Stimulated activated CD8-positive, alpha-beta memory T cell treated with anti-CD3 and anti-CD28 coated beads, Interleukin-7, amount 100 ng/mL, for 4 hours (primary cell): Measurements from ENCODE around the gene MRPS18A.
A peak's percentile ranks its signal among the peaks of the same experiment; 100 is the strongest.
"Not testable (repeated sequence)": the region's sequence is repeated elsewhere in the genome, so short reads cannot be mapped to it uniquely, and the experiment has no call there.

Experiments used
- DNase-seq, 2 donors: peaks; one replicate each; pipeline ENCODE4 v3.0.0-alpha.2; 2020; ENCODE audit warnings: low read depth in 2 of 2

Gene MRPS18A

DNA sequence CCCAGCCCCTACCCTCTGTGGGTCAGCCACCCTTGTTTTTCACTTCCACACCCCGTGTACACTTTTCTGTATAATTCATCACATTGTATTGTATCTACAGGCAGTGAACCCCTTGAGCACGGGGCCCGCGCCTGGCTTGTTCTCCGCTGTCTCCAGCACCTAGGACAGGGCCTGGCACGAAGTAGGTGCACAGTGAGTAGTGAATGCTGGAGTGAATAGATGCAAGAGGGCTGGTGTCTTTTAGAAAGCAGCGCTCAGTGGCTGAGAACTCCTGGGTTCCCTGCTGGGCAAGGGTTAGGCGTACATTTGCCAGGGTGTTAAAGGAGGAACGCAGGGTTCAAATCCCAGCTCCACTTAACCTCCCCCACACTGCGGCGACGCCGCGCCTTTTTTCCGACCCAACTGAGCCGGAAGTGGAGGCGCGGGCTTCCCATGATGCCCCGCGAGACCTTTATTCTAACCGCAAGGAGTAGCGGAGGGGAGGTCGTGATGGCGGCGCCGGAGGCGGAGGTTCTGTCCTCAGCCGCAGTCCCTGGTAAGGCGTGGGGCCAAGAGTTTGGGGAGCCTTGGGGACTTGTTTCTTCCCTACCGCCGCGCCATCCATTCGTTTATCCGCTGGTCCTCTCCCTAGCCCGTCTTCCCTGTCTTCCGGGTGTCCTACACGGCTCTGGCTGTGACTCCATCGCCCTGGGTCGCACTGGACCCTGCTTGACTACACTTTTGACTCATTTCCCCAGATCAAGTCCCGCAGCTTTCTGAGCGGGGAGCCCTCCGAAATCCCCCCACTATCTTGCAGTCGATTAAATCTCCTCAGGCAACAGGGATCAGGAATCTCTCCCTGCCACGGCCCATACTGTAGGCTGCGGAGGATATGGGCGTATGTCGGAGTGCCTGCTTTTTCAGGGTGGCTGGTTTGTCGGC lies 51.9 kb downstream of the MRPS18A start, which contains the start of gene MAD2L1BP:
TSS of gene MAD2L1BP (plus strand) at position 454 of the 921 bp plus-strand sequence. CDS start at position 490, 36 bp downstream.
- peak; percentile 73 to 81 for DNase-seq

DNA sequence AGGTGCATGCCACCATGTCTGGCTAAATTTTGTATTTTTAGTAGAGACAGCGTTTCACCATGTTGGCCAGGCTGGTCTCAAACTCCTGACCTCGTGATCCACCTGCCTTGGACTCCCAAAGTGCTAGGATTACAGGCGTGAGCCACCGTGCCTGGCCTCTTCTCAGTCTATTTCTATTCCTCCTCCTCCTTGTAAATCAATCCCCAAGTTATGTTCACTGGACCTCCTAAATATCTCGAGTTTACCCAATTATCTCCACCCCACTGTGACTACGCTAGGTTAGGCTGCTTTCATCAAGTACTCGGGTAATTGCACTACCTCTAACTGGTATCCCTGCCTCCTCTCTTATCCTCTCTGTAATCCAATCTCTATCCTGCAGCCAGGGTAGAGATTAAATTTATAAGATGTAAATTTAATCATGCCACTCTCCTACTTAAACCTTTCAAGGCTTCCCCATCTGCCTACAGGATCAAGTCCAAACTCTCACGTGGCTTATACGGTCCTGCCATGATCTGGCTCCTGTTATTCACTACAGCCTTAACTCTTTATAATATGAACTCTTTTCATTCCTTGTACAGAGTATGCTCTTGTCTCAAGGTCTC lies 52.8 kb downstream of the MRPS18A start:
- DNase-seq: no peak

DNA sequence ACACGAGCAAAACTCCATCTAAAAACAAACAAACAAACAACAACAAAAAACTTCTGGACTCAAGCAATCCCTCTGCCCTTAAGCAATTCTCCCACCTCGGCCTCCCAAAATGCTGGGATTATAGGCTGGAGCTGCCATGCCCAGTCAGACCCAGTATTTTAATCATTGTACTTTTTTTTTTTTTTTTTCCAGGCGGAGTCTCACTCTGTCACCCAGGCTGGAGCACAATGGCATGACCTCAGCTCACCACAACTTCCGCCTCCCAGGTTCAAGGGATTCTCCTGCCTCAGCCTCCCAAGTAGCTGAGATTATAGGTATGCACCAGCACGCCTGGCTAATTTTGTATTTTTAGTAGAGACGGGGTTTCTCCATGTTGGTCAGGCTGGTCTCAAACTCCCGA lies 54.6 kb downstream of the MRPS18A start:
- not testable (repeated sequence) for DNase-seq

DNA sequence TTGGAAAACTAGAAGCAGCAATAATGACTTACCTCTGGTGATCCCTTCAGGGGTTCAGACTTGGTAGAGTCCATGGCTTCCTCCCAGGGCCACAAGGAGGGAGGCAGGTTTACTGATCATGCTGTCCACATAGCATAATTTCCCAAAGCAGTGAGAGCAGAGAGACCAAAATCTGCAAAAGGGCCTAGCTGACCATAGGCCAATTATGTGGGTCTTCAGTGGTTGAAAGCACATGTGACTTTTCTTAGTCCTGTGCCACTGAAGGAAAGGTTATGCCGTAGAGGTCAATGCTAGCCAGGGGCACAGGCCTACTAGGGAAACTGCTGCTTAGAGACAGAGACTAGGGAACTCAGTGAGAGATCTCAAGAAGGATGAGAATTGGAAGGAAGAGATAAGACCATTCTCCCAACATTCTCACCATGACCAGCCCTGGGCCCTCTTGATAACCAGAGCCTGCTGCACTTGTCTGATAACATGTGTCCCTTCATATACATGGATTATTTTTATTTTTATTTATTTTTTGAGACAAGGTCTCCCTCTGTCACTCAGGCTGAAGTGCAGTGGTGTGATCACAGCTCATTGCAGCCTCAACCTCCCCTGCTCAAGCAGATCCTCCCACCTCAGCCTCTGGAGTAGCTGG lies 56.5 kb downstream of the MRPS18A start:
- DNase-seq: no peak

DNA sequence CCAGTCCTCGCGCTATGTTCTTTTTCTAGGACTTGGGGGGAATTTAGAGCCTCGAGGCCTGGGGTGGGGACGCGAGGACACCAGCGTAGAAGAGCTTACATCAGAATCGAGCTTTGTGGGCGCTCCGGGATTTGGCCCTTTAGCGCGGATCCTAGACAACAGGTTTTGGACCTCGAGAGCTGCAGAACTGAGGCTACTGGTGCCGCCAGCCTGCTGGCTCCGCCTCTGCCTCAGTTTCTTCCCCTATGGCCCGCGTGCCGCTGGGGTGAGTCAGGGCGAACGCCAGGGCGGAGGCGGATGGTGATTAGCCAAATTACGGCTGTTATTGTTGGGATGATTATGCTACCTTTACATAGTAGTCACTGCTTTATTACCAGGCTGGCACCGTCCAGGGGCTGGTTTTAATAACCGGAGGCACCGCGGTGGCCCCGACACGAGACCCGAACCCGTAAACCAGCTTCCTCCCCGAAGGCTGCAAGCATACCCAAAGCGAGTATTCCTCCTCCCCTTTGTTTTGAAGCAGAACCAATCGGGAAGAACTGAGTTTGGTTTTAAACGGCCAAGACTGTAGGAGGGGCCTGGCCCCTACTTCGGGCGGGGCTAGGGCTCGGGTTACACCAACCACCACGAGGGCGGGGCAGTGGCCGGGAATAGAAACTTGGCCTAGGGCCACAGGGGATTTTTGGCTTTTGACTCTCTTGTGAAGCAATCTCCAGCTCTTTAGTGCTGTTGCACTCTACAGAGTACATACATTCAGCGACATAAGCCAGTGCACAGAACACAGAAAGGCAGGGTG lies 57.9 kb downstream of the MRPS18A start:
- peak; percentile 74 to 78 for DNase-seq

DNA sequence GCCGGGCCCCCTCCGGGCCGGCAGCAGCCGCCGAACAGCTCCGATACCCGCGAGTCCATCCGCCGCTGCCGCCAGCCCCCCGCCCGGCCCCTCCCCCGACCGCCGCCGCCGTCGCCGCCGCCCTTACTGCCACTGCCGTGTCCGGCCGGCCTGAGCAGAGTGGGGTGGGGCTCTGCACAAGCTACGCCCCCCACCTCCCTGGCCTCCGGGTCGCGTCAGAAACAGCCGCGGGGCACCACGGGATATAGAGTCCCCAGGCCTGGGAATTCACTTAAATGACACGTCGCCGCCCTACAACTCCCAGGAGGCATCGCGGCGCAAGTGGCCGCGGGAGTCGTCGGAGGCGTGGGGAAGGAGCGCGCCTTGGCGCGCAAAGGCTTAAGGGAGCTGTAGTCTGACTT lies 58.5 kb downstream of the MRPS18A start, which contains the start of gene GTPBP2:
TSS of gene GTPBP2 (minus strand) at position 161 of the 401 bp plus-strand sequence. CDS start at position 59, 102 bp downstream.
- peak; percentile 95 to 97 for DNase-seq

DNA sequence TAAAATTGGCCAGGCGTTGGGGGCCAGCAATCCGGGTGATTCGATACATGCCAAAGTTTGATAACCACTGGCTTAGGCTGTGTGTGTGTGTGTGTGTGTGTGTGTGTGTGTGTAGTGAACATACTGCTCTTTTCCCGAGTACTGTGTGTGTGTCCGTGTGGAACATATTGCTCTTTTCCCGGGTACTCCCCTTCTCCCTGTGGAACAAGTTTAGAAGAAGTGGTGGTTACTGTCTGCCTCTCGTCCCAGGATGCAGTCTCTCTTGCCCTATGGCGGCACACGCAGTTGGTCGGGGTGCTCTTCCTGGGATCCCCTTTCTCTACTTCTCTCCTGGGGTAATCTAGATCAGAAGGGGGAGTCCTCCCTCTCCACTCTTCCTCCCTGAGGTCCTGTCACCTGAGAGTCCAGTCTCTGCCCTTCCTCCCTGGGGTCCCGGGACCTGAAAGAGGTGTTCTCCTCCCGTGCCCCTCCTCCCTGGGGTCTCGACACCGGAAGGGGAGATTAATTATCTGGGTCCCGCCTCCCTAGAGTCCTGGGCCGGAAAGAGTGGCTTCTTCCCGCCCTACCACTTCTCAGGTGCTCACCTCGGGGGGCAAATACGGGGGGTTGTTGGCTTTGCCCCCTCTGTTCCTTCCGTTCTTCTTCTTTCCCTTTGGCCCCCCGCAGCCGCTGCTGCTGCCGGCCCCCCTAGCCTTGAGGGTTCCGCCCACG lies 59.0 kb downstream of the MRPS18A start:
- DNase-seq: peak in 1 of 2 donors; percentile 31

DNA sequence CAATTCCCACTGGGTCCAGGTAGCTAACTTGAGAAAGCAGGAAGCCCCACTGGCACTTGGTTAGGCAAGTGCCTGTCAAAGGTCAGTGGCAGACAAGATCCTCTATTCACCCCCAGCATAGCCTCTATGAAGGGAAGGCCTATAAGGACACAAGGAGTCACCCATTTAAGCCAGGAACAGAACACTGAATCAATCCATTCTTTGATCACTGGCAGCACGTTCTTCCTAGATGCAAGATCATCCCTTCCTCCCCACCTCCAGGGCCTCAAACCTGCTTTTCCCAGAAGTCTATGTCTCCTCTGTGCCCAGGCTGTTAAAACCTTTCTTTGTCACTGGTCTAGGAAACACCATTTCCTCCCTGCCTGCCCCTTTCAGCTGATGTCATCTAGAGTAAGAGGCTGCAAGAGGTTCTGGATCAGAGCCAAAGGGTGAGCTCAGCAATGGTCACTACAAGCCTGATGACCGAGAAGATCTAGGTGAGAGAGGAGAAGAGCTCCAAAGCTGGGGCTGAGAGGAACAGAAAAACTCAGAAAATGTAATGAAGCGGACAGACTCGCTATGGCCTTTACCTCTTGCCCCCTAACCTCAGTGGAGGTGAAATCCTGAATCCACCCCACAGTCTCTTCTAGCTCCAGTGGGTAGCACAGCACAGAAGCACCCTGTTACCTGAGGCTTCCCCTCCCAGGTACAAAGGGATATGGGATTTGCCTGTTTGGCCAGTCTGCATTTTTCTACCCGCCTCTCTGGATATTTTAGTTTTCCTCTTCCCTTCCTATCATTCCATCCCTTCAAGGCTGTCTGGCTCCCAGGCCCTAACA lies 60.4 kb downstream of the MRPS18A start:
- DNase-seq: no peak

DNA sequence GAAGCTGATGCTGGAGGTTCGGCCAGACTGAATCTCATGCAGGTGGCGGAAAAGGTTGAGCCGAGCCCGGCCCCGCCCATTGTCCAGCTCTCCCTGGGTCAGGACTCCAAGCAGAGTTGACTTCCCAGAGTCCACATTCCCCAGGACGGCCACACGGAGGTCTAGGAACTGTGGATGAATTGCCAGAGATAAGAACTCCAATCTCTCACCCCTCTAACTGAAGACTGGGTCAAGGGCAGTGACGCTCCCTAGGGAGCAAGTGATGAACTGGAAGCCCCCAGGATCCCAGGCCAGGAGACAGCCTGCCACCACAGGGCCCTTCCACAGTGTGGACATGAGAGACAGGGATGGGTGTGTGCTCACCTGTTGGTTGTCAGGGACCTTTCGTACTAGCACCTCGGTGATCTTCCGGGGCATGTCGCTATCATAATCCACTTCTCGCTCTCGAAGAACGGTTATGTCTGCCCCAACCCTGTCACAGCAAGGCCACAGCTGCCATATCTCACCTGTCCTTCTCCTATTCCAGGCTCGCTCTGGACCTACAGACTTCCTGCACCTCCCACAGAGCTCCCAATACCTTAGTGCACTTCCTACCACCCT lies 62.1 kb downstream of the MRPS18A start:
- DNase-seq: no peak

DNA sequence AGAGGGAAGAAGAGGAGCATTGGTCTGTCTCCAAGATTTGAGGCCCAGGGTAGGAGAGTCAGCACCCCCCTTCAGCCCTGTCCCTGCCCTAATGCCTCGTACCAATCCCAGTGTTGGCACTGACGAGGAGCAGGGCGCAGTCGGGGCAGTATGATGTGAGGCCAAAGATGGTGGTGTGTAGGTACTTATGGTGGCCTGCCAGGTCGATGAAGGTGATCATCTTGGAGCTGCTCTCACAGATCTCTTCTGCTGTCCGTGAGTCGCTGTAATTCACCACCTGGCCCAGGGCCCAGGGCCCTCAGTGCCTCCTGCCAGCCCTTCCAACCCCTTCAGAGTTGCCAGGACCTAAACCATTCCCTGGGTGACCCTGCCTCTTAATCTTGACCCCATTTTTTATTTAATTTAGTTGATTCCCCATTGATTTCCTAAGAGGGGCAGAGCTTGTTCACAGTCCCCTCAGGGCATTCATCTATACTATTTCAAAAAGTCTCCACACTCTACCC lies 62.8 kb downstream of the MRPS18A start:
- no peak for DNase-seq

DNA sequence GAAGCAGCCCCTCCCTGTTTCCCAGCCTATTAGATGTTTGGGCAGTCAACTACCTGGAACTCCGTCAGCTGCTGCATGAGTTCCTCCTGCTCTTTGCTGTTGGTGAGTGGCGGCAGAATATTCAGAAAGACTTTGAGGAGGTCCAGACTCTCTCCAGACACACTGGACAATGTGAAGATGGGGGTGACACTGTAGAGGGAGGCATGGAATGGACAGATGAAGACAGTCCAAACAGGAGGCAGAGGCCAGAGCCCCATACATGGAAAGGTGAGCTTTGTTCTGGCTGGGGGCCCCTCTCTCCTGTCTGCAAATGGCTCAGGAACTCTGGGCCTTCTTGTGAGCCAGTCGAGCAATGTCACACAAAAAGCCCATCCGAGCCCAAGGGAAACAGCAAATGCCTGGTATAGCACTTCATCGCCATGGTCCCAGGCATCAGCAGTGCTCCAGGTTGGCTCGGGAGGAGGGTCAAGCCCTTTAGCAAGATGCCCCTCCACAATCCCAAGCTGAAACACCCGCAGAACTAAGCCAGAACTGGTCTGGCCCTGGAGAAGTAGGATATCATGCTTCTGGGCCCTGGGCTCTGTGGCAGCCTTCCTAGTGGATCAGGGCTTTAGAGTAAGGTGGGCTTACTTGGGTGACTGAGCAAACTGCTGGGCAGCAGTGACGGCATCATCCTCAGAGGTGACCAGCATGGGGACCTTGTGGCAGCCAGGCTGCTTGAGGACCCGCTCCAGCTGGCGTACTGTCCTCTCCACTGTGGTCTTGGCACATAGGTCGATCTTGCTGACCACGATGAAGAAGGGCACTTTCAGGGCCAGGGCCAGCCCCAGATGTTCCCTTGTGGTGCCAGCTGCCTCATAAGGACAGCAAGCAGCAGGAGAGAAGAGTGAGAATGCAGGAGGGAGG lies 63.5 kb downstream of the MRPS18A start:
- DNase-seq: no peak

DNA sequence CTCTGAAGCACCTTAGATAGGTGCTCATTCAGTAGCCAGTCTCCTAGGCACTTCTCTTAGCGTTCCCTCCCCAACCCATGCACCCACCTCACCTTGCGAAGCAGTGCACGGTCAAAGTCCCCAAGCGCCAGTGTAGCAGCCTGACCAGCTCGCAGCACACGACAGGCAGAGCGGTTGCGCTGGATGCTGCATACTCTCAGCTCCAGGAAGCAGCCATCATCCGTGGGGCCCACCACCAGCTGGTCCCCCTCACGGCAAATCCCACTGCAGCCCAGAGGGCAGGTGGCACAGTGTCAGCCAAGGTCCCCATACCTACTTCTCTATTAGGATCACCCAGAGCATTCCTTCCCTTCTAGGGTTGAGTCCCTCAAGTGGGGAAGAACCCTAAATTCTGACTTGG lies 65.0 kb downstream of the MRPS18A start:
- no peak for DNase-seq

DNA sequence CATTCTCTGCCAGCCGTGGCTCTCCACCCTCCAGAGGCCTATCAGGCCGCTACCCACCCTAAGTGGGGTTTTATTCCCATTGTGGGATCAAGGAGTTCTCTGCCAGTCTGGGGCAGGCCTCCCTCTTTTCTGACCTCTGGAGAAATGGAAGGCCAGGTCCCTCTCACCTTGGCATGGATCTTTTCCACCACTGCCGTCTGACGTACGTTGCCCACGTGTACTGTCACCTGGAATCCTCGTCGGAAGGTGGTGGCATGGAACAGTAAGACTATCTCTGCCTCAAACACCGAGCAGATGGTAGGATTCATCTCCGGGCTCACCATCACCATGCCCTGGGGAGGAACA lies 65.8 kb downstream of the MRPS18A start:
- DNase-seq: no peak
